OCI-LY7 (cell line): ENCODE data around the gene ANKFN1.

Source experiments
- CTCF ChIP-seq: fragments of 200-600 bp; sonication (generic); conservative IDR thresholded peaks from 2 replicates; pipeline ENCODE4 v1.5.1; 2014; ENCODE audit warnings: mild to moderate bottlenecking, antibody characterized with exemption, low read length, moderate library complexity, mixed read lengths
- EZH2phosphoT487 ChIP-seq: fragments of 200-600 bp; sonication (generic); IDR thresholded peaks from 2 replicates; pipeline ENCODE4 v1.6.1; 2018; ENCODE audit warnings: low read depth, borderline replicate concordance, mild to moderate bottlenecking, mixed run types, antibody characterized with exemption, low read length, moderate library complexity, mixed read lengths

GRCh38 chr17:56310782-56311181 is 157.5 kb downstream of the ANKFN1 start:
- TF ChIP-seq CTCF = no peak
- TF ChIP-seq EZH2phosphoT487 = no peak
